ENCODE measurements around the gene GPS1. TPM values are rescaled to one million over a fixed set of nuclear protein-coding genes. Genes with fewer than 3 reads are reported as not detected.

Gene GPS1
- total and polyA plus RNA-seq, 2 experiments from 2014 or later, result 136 to 242 TPM

DNA sequence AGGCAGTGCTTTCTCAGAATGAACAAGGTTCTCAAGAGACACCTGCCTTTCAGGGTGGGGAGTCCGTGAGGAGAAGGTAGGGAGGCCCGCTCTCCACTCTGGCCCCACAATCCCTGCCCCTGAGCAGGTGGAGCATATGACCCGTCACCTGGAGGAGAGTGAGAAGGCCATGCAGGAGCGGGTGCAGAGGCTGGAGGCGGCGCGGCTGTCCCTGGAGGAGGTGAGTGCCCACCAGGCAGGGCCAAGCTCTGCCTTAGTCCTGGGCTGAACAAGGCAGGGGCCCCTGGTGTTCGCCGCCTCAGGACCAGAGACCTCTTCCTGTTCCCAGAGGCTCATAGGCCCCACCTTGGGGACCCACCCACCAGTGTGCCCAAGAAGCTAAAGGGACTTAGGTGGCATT lies 22.7 kb upstream of the GPS1 start:
- H3K27ac Mint-ChIP-seq, result no peak overlapping the region
- ATAC-seq (no peak), DNase-seq (ENCODE audit: low spot score) (no peak)
- H3K9me3 Mint-ChIP-seq, result no peaks in the 10 kb centered on the region; the same call in 2 of the 3 replicates
- peaks cover 10% of the 10 kb centered on the region for H3K4me1 Mint-ChIP-seq
- Histone ChIP-seq H4K20me1 (replicated peaks; ENCODE audit: insufficient read depth) (no peaks in the 10 kb centered on the region), H3K36me3 (ENCODE audit: insufficient read depth) (no peaks in the 10 kb centered on the region), H3K27me3 (ENCODE audit: insufficient read depth) (no peaks in the 10 kb centered on the region), H3K79me2 (replicated peaks; ENCODE audit: insufficient read depth) (peaks cover 8% of the 10 kb centered on the region; the same call in 1 of the 2 replicates), H3K4me2 (no peak overlapping the region), H3K9me2 (ENCODE audit: insufficient read depth) (no peaks in the 10 kb centered on the region), H3K4me1 (ENCODE audit: insufficient read depth) (peaks cover 6% of the 10 kb centered on the region; the same call in 1 of the 2 replicates), H3F3A (replicated peaks; ENCODE audit: low read depth) (peaks cover 13% of the 10 kb centered on the region), H3K4me3 (no peak overlapping the region), H2AFZ (no peak overlapping the region), H3K27ac (ENCODE audit: low read depth) (no peak overlapping the region)
- no peaks in the 10 kb centered on the region; the same call in none of the 3 replicates for H3K36me3 Mint-ChIP-seq (ENCODE audit: low read depth)
- no peak overlapping the region for H3K4me3 Mint-ChIP-seq
- peaks cover 17% of the 10 kb centered on the region for H3K27me3 Mint-ChIP-seq (ENCODE audit: insufficient read depth, low read depth, poor library complexity)
- no peak for TF ChIP-seq CREB1 (CRISPR knock-in tag; IDR thresholded peaks at IDR 0.05; ENCODE audit: low read depth)
- TF ChIP-seq, protein P1, sequence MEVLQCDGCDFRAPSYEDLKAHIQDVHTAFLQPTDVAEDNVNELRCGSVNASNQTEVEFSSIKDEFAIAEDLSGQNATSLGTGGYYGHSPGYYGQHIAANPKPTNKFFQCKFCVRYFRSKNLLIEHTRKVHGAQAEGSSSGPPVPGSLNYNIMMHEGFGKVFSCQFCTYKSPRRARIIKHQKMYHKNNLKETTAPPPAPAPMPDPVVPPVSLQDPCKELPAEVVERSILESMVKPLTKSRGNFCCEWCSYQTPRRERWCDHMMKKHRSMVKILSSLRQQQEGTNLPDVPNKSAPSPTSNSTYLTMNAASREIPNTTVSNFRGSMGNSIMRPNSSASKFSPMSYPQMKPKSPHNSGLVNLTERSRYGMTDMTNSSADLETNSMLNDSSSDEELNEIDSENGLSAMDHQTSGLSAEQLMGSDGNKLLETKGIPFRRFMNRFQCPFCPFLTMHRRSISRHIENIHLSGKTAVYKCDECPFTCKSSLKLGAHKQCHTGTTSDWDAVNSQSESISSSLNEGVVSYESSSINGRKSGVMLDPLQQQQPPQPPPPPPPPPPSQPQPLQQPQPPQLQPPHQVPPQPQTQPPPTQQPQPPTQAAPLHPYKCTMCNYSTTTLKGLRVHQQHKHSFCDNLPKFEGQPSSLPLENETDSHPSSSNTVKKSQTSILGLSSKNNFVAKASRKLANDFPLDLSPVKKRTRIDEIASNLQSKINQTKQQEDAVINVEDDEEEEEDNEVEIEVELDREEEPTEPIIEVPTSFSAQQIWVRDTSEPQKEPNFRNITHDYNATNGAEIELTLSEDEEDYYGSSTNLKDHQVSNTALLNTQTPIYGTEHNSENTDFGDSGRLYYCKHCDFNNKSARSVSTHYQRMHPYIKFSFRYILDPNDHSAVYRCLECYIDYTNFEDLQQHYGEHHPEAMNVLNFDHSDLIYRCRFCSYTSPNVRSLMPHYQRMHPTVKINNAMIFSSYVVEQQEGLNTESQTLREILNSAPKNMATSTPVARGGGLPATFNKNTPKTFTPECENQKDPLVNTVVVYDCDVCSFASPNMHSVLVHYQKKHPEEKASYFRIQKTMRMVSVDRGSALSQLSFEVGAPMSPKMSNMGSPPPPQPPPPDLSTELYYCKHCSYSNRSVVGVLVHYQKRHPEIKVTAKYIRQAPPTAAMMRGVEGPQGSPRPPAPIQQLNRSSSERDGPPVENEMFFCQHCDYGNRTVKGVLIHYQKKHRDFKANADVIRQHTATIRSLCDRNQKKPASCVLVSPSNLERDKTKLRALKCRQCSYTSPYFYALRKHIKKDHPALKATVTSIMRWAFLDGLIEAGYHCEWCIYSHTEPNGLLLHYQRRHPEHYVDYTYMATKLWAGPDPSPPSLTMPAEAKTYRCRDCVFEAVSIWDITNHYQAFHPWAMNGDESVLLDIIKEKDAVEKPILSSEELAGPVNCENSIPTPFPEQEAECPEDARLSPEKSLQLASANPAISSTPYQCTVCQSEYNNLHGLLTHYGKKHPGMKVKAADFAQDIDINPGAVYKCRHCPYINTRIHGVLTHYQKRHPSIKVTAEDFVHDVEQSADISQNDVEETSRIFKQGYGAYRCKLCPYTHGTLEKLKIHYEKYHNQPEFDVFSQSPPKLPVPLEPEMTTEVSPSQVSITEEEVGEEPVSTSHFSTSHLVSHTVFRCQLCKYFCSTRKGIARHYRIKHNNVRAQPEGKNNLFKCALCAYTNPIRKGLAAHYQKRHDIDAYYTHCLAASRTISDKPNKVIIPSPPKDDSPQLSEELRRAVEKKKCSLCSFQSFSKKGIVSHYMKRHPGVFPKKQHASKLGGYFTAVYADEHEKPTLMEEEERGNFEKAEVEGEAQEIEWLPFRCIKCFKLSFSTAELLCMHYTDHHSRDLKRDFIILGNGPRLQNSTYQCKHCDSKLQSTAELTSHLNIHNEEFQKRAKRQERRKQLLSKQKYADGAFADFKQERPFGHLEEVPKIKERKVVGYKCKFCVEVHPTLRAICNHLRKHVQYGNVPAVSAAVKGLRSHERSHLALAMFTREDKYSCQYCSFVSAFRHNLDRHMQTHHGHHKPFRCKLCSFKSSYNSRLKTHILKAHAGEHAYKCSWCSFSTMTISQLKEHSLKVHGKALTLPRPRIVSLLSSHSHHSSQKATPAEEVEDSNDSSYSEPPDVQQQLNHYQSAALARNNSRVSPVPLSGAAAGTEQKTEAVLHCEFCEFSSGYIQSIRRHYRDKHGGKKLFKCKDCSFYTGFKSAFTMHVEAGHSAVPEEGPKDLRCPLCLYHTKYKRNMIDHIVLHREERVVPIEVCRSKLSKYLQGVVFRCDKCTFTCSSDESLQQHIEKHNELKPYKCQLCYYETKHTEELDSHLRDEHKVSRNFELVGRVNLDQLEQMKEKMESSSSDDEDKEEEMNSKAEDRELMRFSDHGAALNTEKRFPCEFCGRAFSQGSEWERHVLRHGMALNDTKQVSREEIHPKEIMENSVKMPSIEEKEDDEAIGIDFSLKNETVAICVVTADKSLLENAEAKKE (CRISPR knock-in tag; IDR thresholded peaks at IDR 0.05), result no peak
- TF ChIP-seq, protein P2, sequence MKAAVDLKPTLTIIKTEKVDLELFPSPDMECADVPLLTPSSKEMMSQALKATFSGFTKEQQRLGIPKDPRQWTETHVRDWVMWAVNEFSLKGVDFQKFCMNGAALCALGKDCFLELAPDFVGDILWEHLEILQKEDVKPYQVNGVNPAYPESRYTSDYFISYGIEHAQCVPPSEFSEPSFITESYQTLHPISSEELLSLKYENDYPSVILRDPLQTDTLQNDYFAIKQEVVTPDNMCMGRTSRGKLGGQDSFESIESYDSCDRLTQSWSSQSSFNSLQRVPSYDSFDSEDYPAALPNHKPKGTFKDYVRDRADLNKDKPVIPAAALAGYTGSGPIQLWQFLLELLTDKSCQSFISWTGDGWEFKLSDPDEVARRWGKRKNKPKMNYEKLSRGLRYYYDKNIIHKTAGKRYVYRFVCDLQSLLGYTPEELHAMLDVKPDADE (IDR thresholded peaks at IDR 0.05), result no peak
- no peak for TF ChIP-seq JUNB (IDR thresholded peaks at IDR 0.05; ENCODE audit: unreplicated experiment)
- TF ChIP-seq NANOG (IDR thresholded peaks at IDR 0.05; ENCODE audit: borderline replicate concordance), result no peak
- TF ChIP-seq STAT1 (IDR thresholded peaks at IDR 0.05; ENCODE audit: unreplicated experiment), result no peak
- TF ChIP-seq ZNF114 (CRISPR knock-in tag; IDR thresholded peaks at IDR 0.05), result no peak
- no peak for TF ChIP-seq EZH2 (IDR thresholded peaks at IDR 0.05; ENCODE audit: low read depth, unreplicated experiment)
- no peak for TF ChIP-seq POLR2AphosphoS5 (IDR thresholded peaks at IDR 0.05; ENCODE audit: low read depth)
- TF ChIP-seq, protein P3, sequence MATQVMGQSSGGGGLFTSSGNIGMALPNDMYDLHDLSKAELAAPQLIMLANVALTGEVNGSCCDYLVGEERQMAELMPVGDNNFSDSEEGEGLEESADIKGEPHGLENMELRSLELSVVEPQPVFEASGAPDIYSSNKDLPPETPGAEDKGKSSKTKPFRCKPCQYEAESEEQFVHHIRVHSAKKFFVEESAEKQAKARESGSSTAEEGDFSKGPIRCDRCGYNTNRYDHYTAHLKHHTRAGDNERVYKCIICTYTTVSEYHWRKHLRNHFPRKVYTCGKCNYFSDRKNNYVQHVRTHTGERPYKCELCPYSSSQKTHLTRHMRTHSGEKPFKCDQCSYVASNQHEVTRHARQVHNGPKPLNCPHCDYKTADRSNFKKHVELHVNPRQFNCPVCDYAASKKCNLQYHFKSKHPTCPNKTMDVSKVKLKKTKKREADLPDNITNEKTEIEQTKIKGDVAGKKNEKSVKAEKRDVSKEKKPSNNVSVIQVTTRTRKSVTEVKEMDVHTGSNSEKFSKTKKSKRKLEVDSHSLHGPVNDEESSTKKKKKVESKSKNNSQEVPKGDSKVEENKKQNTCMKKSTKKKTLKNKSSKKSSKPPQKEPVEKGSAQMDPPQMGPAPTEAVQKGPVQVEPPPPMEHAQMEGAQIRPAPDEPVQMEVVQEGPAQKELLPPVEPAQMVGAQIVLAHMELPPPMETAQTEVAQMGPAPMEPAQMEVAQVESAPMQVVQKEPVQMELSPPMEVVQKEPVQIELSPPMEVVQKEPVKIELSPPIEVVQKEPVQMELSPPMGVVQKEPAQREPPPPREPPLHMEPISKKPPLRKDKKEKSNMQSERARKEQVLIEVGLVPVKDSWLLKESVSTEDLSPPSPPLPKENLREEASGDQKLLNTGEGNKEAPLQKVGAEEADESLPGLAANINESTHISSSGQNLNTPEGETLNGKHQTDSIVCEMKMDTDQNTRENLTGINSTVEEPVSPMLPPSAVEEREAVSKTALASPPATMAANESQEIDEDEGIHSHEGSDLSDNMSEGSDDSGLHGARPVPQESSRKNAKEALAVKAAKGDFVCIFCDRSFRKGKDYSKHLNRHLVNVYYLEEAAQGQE (IDR thresholded peaks at IDR 0.05; ENCODE audit: unreplicated experiment), result no peak
- TF ChIP-seq, protein P4, sequence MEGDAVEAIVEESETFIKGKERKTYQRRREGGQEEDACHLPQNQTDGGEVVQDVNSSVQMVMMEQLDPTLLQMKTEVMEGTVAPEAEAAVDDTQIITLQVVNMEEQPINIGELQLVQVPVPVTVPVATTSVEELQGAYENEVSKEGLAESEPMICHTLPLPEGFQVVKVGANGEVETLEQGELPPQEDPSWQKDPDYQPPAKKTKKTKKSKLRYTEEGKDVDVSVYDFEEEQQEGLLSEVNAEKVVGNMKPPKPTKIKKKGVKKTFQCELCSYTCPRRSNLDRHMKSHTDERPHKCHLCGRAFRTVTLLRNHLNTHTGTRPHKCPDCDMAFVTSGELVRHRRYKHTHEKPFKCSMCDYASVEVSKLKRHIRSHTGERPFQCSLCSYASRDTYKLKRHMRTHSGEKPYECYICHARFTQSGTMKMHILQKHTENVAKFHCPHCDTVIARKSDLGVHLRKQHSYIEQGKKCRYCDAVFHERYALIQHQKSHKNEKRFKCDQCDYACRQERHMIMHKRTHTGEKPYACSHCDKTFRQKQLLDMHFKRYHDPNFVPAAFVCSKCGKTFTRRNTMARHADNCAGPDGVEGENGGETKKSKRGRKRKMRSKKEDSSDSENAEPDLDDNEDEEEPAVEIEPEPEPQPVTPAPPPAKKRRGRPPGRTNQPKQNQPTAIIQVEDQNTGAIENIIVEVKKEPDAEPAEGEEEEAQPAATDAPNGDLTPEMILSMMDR (conservative IDR thresholded peaks at IDR 0.05; ENCODE audit: low read depth in 2 of 2), result no peak
- TF ChIP-seq ZNF331 (CRISPR knock-in tag; IDR thresholded peaks at IDR 0.05; ENCODE audit: low read depth), result no peak
- no peak for TF ChIP-seq EZH2phosphoT487 (IDR thresholded peaks at IDR 0.05; ENCODE audit: unreplicated experiment)
